K562 (cell line): ENCODE results near the gene RNF217. TPM values are rescaled to one million over a fixed set of nuclear protein-coding genes. Genes with fewer than 3 reads are reported as not detected.

ENCODE experiments used
- ADNP ChIP-seq: fragments of 200-800 bp; sonication (Bioruptor generic); IDR thresholded peaks from 2 replicates; pipeline ENCODE4 v1.6.1; 2016; ENCODE audit warnings: missing genetic modification characterization, missing compliant biosample characterization
- ATF3 ChIP-seq, 2 experiments: fragments of 450-650 bp in 1 of 2; sonication (generic) in 1 of 2; formaldehyde crosslinking in 1 of 2; IDR thresholded peaks in 1 of 2; conservative IDR thresholded peaks in 1 of 2; 2 replicates each; pipeline versions ENCODE4 v1.6.1 to v1.8.1; 2016 to 2023; ENCODE audit warnings: mild to moderate bottlenecking in 2 of 2, moderate library complexity in 2 of 2, inconsistent platforms in 1 of 2, missing genetic modification reagents in 1 of 2
- CEBPG ChIP-seq, 3 experiments: fragments of 200-800 bp in 1 of 3; sonication (Bioruptor generic) in 1 of 3; sonication (generic) in 1 of 3; formaldehyde crosslinking in 1 of 3; IDR thresholded peaks in 2 of 3; conservative IDR thresholded peaks in 1 of 3; 2 replicates each; pipeline versions ENCODE4 v1.6.1 to v1.8.0; 2016 to 2022; ENCODE audit warnings: missing compliant biosample characterization in 2 of 3, missing genetic modification characterization in 2 of 3, mild to moderate bottlenecking in 1 of 3, missing genetic modification reagents in 1 of 3
- DEAF1 ChIP-seq: fragments of 450-650 bp; formaldehyde crosslinking; IDR thresholded peaks from 2 replicates; pipeline ENCODE4 v1.4.0; 2020; ENCODE audit warnings: mild to moderate bottlenecking, moderate library complexity
- ESRRB ChIP-seq: fragments of 250-450 bp; sonication (Bioruptor Pico); IDR thresholded peaks from 2 replicates; pipeline ENCODE4 v1.5.0; 2020; ENCODE audit warnings: mild to moderate bottlenecking, moderate library complexity, borderline replicate concordance
- ETS2 ChIP-seq: IDR thresholded peaks from 2 replicates; pipeline ENCODE4 v1.6.1; 2016; ENCODE audit warnings: borderline replicate concordance, missing genetic modification characterization, mild to moderate bottlenecking, moderate library complexity, missing compliant biosample characterization; ENCODE audit not compliant: poor library complexity, severe bottlenecking
- HDAC3 ChIP-seq: fragments of 450-650 bp; IDR thresholded peaks from 2 replicates; pipeline ENCODE4 v1.6.1; 2018; ENCODE audit warnings: borderline replicate concordance, mild to moderate bottlenecking, moderate library complexity; ENCODE audit not compliant: partially characterized antibody
- MBD2 ChIP-seq: sonication (generic); IDR thresholded peaks from 2 replicates; pipeline ENCODE4 v1.6.1; 2016; ENCODE audit warnings: low read depth, borderline replicate concordance
- MNT ChIP-seq, 2 experiments: fragments of 450-650 bp; conservative IDR thresholded peaks; 2 replicates each; pipeline ENCODE4 v1.6.1; 2017; ENCODE audit warnings: mild to moderate bottlenecking in 2 of 2, moderate library complexity in 2 of 2
- NONO ChIP-seq, 2 experiments: fragments of 200-400 bp in 1 of 2; fragments of 450-650 bp in 1 of 2; formaldehyde crosslinking in 1 of 2; IDR thresholded peaks; 2 replicates each; pipeline ENCODE4 v1.6.1; 2017; ENCODE audit warnings: low read depth in 2 of 2, mild to moderate bottlenecking in 2 of 2, moderate library complexity in 2 of 2, low read length in 1 of 2
- POLR2AphosphoS5 ChIP-seq: IDR thresholded peaks from 2 replicates; pipeline ENCODE4 v1.6.1; 2011; ENCODE audit warnings: mild to moderate bottlenecking, low read depth, low read length, moderate library complexity; ENCODE audit not compliant: control insufficient read depth, insufficient read depth
- PYGO2 ChIP-seq: fragments of 450-650 bp; IDR thresholded peaks from 2 replicates; pipeline ENCODE4 v1.6.1; 2016; ENCODE audit warnings: mild to moderate bottlenecking, missing genetic modification characterization, moderate library complexity, missing compliant biosample characterization
- RBM25 ChIP-seq: fragments of 200-400 bp; formaldehyde crosslinking; IDR thresholded peaks from 2 replicates; pipeline ENCODE4 v1.6.1; 2018; ENCODE audit warnings: low read length, low read depth, moderate library complexity; ENCODE audit not compliant: severe bottlenecking
- SMAD4 ChIP-seq: fragments of 250-450 bp; sonication (Bioruptor Pico); conservative IDR thresholded peaks from 2 replicates; pipeline ENCODE4 v1.8.0; 2021; ENCODE audit warnings: inconsistent platforms, mild to moderate bottlenecking, moderate library complexity
- SMARCA5 ChIP-seq: fragments of 450-650 bp; IDR thresholded peaks from 2 replicates; pipeline ENCODE4 v1.6.1; 2016
- ZBTB49 ChIP-seq: sonication (generic); formaldehyde crosslinking; IDR thresholded peaks from 2 replicates; pipeline ENCODE4 v1.8.0; 2022; ENCODE audit warnings: missing genetic modification reagents, mild to moderate bottlenecking, borderline replicate concordance
- ZNF445 ChIP-seq: fragments of 250-450 bp; sonication (Bioruptor Pico); IDR thresholded peaks from 2 replicates; pipeline ENCODE4 v1.4.0; 2020; ENCODE audit warnings: low read depth, mild to moderate bottlenecking, moderate library complexity
- polyA plus RNA-seq, 8 experiments: library from polyadenylated mRNA; depleted of rRNA in 4 of 8; stranded (reverse) in 5 of 8; unstranded in 3 of 8; fragments of >200 nt; fragmentation: Nextera tagmentation in 2 of 8; fragmentation: Illumina TruSeq in 1 of 8; extraction: Ambion mirVana in 2 of 8; extraction: Trizol in 1 of 8; gene quantifications; 2 replicates each; pipeline versions ENCODE4 v1.2.1 to v1.2.3, GENCODE V29; 2011 to 2014; ENCODE audit warnings: inconsistent platforms in 1 of 8, missing spikeins in 1 of 8
- total RNA-seq, 7 experiments: library from RNA; depleted of rRNA in 6 of 7; stranded (reverse); fragments of >200 nt in 6 of 7; fragmentation: Illumina TruSeq in 2 of 7; extraction: Trizol in 2 of 7; gene quantifications; 2 replicates each; pipeline versions ENCODE4 v1.2.1 to v1.2.3, GENCODE V29; 2011 to 2021; ENCODE audit warnings: low replicate concordance in 1 of 7

RNF217 gene
- total and polyA plus RNA-seq, 9 of the 15 experiments (the other 6 are each of a cell fraction or from before 2014, with no cell fraction given), result 2.9 to 25.6 (median 12.0) TPM

- TF ChIP-seq PYGO2 (tag), result no peak
- TF ChIP-seq POLR2AphosphoS5, result no peak
- TF ChIP-seq SMARCA5, result 0 out of 2 replicates have a peak, but pooled peaks have one; percentile 19
- TF ChIP-seq ADNP (tag), result peak; percentile 64; the same call in 1 of the 2 replicates
- TF ChIP-seq MNT (conservative IDR thresholded peaks at IDR 0.05), result no peak
- no peak for TF ChIP-seq ZNF445 (CRISPR knock-in tag)
- TF ChIP-seq ETS2 (tag), result no peak
- TF ChIP-seq ESRRB (CRISPR knock-in tag), result no peak
- no peak for TF ChIP-seq DEAF1 (CRISPR knock-in tag)
- TF ChIP-seq SMAD4, result no peak
- TF ChIP-seq ZBTB49, result no peak
- peak; percentile 92 for TF ChIP-seq RBM25
- no peak for TF ChIP-seq HDAC3
- no peak for TF ChIP-seq NONO (IDR thresholded peaks at IDR 0.05; ENCODE audit: low read depth in 2 of 2, low read length in 1 of 2)
- no peak for TF ChIP-seq MBD2
- peak; percentile 35; the same call in 1 of the 2 replicates for TF ChIP-seq CEBPG (CRISPR knock-in tag; IDR thresholded peaks at IDR 0.05)
- peak; percentile 49 to 67; a peak in 3 of 4 replicates for TF ChIP-seq CEBPG (tag; conservative IDR thresholded peaks at IDR 0.05 in 1 of 2, IDR thresholded peaks at IDR 0.05 in 1 of 2)
- peak; percentile 90 for TF ChIP-seq ATF3 (IDR thresholded peaks at IDR 0.05)
- no peak for TF ChIP-seq ATF3 (CRISPR knock-in tag; conservative IDR thresholded peaks at IDR 0.05)
These were observed 137.9 kb downstream of the RNF217 start (continued) for GRCh38 chr6:125100074-125100652.
